CD4-positive, alpha-beta T cell treated with Interleukin-1 beta for 1 hour (primary cell): ENCODE results near the gene LDLRAD3.

Experiments used
- DNase-seq, 2 donors: peaks; one replicate each; pipeline ENCODE4 v3.0.0-alpha.2; 2020 to 2022

LDLRAD3 gene

DNA sequence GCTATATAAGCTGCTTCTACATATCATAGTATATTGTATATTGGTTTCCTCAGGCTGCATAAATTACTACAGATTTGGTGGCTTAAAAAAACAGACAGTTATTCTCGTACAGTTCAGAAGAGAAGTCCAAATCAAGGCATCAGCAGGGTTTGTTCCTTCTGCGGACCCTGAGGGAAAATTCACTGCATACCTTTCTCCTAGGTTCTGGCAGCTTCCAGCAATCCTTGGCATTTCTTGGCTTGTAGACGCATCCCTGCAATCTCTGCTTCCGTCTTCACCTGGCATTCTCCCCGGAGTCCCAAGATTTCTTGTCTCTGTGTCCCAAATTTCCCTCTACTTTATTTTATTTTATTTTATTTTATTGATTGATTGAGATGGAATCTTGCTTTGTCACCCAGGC lies 202.6 kb downstream of the LDLRAD3 start:
- no peak for DNase-seq

- DNase-seq: no peak
These were observed 203.6 kb downstream of the LDLRAD3 start for GRCh38 chr11:36147491-36147890.

- DNase-seq: no peak
These were observed 204.8 kb downstream of the LDLRAD3 start for GRCh38 chr11:36148701-36149100.

DNA sequence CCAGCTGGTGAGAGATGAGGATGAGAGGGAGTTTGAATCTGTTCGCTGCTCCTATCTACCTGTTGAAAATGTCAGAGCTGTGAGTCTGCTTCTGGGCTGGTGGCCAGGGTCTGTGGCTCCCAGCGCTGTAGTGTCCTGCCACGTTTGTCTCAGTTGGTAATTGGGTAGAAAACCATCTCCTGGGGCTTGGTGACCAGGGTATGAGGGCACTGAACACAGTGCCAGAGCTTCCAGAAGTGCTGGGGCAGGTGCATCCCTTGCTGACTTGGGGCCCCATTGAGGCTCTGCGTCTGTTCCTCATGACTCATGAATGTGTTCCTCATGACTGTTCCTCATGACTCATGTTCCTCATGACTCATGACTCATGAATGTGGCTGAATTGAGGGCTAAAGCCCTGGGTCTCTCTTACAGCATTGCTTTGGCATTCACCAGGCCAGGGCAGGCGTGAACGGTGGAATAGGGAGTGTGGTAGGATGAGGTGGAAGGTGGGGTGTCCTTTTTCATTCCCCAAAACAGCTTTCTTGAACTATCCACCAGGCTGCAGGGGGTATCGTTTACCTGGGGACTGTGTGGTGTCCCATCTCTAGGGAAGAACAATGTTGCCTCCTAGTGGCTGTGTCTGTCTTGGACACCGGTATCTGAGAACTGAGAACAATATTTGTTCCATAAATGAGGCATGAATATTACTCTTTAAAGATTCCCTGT lies 205.8 kb downstream of the LDLRAD3 start:
- peak in 1 of 2 donors; percentile 61 for DNase-seq

GRCh38 chr11:36150986-36151385 lies 207.1 kb downstream of the LDLRAD3 start:
- DNase-seq: no peak

DNA sequence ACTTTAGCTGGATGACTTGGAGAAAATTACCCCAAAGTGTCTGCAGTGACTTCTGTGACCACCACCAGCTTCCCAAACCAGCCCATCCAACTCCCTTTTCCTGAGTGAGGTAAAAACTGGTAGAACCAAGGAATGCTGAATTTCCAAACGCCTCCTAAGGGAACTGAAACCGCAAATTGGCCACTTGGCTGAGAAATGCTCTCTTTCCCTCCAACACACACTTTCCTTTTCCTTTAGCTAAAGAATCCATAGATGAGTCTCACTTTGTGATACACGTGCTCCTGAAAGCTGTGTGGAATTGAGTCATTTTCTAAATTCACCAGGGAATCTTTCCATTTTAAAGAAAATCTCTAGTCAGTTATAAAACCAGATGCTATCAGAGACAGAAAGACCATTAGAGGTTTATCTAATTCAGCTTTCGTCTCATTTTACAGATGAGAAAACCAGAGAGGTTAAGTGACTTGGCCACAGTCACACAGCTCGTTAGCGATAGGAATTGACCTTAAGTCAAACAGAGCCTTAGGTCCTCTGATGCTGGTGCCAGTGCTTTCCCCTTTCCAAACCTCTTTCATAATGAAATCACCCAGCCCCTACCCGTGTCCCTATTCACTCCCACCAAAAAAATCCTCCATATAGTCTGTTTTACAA lies 208.2 kb downstream of the LDLRAD3 start:
- DNase-seq: no peak

GRCh38 chr11:36153551-36153950 lies 209.7 kb downstream of the LDLRAD3 start:
- DNase-seq: no peak

DNA sequence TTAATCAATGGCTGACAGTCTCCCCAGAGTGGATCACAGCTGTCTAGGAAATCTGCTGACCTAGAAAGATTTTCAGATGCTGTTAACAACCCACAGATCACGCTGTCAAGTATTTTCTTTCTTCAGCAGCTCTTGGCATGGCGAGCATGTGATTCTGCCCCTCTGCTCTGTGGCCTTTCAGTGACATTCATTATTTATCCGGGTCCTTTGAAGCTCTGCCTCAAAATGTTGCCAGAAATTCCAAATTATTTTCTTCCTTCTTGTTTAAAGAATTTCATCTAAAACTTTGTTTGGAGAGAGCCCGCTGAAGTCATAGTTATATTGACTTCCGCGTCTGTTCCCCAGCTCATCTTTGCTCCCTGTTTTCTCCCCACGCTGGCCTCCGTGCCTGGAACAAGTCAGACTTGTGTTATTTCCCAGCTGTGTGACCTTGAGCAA lies 211.3 kb downstream of the LDLRAD3 start:
- DNase-seq: no peak

DNA sequence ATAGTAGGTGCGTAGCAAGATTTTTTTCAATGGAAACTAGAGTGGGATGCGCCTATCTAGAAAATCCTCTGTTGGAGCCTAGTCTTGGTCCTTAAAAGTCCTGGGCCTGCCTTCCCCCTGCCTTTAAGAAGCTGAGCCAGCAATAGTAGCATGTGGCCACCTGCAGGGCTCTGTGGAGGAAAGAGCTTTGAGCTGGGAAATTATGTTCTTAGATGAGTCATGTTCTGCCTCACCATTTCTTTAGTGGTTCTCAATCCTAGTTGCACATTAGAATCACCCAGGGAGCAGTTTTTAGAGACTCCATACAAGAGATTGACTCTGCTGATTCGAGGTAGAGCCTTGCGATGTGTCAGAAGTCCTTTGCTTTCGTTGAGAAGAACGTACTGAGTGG lies 211.9 kb downstream of the LDLRAD3 start:
- DNase-seq: no peak

DNA sequence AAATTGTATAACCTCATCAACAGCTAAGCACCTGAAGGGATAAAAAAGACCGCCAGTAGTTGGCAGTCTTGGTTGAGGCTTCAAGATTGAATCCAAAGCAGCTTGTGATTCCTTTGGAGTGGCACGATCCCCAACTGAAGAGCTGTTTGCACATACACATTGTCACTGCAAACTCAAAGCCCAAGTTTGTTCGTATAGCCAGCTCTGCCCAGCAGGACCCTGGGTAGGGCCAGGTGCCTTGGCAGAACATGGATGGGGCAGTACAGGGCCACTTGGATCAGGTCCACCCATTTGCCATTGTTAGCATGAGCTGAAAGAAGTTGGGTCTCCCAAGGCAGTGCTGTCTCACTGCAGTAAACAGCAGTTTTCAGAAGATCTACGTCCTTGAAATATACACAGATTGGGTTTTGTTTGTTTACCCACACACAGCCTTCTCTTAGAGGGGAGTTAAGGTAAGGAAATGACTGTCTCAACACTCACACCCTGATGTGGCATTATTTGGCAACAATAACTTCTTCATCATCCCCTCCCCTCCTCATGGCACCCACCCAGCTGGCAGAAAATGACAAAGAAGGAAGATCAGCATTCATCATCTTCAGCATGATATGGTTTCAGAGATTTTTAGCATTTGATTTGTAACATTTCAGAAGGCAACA lies 212.4 kb downstream of the LDLRAD3 start:
- no peak for DNase-seq

GRCh38 chr11:36156817-36157519 lies 213.1 kb downstream of the LDLRAD3 start:
- no peak for DNase-seq

DNA sequence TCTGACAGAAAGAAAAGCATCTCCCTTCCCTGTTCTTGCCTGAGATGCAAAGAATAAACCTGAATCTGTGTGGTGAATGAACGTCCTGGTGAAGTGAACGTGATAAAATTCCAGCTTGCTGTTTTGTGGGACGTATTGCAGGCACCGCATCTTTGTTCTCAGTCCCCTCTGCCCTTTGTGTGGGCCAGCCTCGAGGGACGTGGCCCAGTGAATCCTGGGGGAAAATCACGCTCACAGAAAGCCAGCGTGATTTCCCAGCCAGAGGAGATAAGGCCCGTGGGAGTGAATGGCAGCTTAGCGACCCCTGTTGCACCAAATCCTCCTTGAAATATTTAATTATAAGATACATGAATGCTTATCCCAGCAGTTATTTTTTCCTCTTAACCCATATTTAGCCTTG lies 216.2 kb downstream of the LDLRAD3 start:
- no peak for DNase-seq

GRCh38 chr11:36161572-36161971 lies 217.7 kb downstream of the LDLRAD3 start:
- no peak for DNase-seq

- no peak for DNase-seq
These were observed 218.4 kb downstream of the LDLRAD3 start for GRCh38 chr11:36162006-36162882.

DNA sequence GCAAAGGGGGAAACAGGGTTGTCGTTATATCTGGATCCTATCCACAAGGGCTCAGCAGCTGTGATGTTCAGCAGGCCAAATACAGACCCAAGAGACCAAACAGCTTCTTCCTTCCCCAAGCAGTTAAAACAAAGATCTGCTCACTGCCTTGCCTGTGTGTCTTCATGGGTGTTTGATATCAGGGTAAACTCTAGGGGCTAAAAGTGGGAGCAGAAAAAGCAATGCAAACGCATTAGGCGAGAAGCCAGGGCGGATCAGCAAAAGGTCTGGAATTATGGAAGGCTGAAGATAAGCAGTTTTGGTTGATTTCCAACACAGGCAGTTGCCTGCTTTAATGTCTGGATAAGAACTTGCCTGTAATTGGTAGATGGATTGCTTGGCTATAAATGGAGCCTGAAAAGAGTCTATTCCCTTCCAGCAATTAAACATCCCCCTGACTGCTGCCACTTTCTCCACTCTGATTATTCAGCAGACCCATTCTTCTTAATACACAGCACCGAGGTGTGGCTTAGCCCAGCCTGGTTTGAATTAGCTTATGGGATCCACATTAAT lies 219.1 kb downstream of the LDLRAD3 start:
- no peak for DNase-seq

- DNase-seq: no peak
These were observed 220.8 kb downstream of the LDLRAD3 start for GRCh38 chr11:36164506-36165250.

GRCh38 chr11:36165621-36166397 lies 221.9 kb downstream of the LDLRAD3 start:
- DNase-seq: no peak

GRCh38 chr11:36167073-36167472 lies 223.2 kb downstream of the LDLRAD3 start:
- DNase-seq: no peak

DNA sequence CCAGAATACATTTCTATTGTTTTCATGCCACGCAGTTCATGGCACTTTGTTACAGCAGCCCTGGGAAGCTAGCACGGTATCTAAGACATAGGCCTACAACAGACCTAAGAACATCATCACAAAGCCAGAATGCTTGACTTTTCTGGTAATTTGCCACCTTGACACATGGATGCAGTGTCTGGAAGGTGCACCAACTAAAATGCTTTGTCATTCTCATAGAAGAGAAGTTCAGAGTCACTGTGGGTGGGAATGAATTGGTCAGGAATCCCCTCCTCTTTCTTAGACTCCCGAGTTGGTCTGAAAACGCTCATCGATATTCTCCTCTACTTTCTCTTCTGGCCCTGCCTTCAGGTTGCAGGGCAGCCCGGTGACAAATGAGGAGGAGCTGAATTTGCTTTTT lies 223.9 kb downstream of the LDLRAD3 start:
- no peak for DNase-seq

GRCh38 chr11:36177836-36178235 lies 234.0 kb downstream of the LDLRAD3 start:
- DNase-seq: no peak
